ENCODE measurements around the gene ETV6. TPM values are rescaled to one million over a fixed set of nuclear protein-coding genes. Genes with fewer than 3 reads are reported as not detected.

The ETV6 gene
- total and polyA plus RNA-seq, 5 experiments from 2014 or later = 0.94 to 13.2 (median 2.2) TPM

DNA sequence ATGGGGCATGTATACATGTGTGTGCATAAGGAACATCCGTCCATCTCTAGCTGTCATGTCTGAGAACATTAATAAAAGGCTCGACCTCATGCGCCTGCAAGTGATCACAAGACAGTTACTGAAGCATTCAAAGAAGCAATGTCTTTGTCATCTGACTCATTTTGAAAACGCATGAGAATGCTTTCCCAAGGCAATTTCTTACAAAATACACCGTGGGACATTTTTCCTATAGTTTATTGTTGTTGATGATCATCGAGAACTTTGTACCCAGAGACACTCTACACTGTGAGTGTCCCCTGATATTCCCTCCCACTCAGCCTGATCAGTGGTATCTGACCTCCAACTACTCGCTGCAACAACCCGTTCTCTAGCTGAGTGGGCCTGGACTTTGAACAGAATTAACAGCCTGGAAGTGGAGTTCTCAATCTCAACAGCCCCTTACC lies 68.1 kb downstream of the ETV6 start:
- DNase-seq = no peak
- peaks cover 13 to 35% (median 14%) of the 10 kb centered on the region in 4 donors for H3K4me1 Mint-ChIP-seq
- no peak for ATAC-seq
- no peak overlapping the region for H3K27ac Mint-ChIP-seq
- peaks cover 0 to 17% (median 9%) of the 10 kb centered on the region in 3 donors for H3K36me3 Mint-ChIP-seq
- H3K27me3 Mint-ChIP-seq = no peaks in the 10 kb centered on the region
- H3K4me3 Mint-ChIP-seq = no peak overlapping the region
- POLR2A ChIA-PET = no interaction called here
- no peaks in the 10 kb centered on the region for H3K9me3 Mint-ChIP-seq

DNA sequence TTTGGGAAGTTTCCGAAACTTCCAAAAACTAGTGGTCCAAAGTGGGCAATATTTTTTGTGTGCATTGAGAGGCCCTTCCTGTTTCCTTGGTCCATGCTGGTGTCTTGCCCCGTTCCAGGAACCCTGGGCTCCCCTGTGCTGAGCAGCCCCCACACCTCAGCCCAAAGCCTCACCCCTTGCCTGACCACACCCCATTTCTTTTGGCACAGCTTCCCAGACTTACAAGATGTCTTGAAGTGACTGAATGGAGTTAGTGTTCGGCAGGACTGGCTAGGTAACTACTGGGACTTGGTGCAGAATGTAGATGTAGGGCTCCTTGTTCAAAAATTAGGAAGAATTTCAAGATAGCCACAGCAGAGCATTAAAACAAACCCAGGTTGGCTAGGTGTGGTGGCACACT lies 68.6 kb downstream of the ETV6 start:
- POLR2A ChIA-PET = interaction anchor here (0.6 kb wide), 1 partner anchor 1002 kb away, joined by 3 read pairs; no protein-coding TSS in a partner anchor
- ATAC-seq = no peak
- DNase-seq = no peak
- peaks cover 0 to 14% (median 7%) of the 10 kb centered on the region in 3 donors for H3K36me3 Mint-ChIP-seq
- peak overlapping the region in 2 of 10 donors; percentile 34 to 43 for H3K27ac Mint-ChIP-seq
- H3K4me1 Mint-ChIP-seq = peaks cover 12 to 36% (median 13%) of the 10 kb centered on the region in 4 donors
- H3K4me3 Mint-ChIP-seq = no peak overlapping the region
- H3K27me3 Mint-ChIP-seq = no peaks in the 10 kb centered on the region
- H3K9me3 Mint-ChIP-seq = no peaks in the 10 kb centered on the region

DNA sequence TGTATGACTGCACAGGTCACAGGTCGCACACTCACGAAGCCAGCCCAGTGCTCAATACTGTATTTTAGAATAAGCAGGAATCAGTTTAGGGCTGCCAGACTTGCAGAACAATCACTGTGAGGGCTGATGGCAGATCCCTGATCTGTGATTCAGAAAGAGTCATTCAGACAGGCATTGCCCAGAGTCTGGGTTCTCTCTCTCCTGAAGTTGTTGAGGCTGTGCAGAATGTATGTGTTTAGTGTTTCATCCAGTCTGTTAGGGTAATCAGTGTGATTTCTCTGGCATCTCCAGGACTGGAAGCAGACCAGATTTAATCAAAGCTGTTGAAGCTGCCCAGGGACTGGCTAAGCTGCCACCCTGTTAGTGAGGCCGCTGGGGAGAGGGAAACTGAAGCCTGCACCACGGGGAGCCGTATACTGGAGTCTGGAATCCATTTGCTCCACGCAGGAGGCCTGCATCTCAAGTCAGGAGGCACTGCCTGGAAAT lies 69.3 kb downstream of the ETV6 start:
- H3K27me3 Mint-ChIP-seq = no peaks in the 10 kb centered on the region
- peak overlapping the region in 1 of 10 donors; percentile 19 for H3K27ac Mint-ChIP-seq
- POLR2A ChIA-PET = no interaction called here
- peaks cover 13 to 38% (median 13%) of the 10 kb centered on the region in 4 donors for H3K4me1 Mint-ChIP-seq
- H3K36me3 Mint-ChIP-seq = peaks cover 0 to 10% (median 7%) of the 10 kb centered on the region in 3 donors
- ATAC-seq = no peak
- H3K4me3 Mint-ChIP-seq = no peak overlapping the region
- DNase-seq = no peak
- no peaks in the 10 kb centered on the region for H3K9me3 Mint-ChIP-seq

DNA sequence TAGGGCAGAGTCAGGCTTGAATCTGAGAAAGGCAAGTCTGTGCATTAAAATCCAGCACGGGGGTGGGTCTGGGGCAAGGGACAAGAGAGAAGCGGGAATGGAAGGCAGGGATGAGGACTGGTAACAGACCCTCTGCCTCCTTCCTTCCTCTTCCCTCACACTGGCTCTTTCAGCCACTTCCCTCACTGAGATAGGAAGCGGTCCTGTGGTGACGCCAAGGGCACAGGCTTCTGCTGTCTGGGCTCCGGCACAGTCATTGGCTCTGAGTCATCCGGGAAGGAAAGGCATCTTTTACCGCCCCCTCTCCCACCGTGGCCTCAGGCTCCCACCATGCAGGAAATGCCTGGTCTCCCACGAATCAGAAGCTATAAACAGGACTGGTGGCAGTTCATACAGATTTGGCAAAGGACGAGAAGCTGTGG lies 70.2 kb downstream of the ETV6 start:
- POLR2A ChIA-PET = no interaction called here
- H3K4me3 Mint-ChIP-seq = peak overlapping the region in 1 of 10 donors; percentile 5

DNA sequence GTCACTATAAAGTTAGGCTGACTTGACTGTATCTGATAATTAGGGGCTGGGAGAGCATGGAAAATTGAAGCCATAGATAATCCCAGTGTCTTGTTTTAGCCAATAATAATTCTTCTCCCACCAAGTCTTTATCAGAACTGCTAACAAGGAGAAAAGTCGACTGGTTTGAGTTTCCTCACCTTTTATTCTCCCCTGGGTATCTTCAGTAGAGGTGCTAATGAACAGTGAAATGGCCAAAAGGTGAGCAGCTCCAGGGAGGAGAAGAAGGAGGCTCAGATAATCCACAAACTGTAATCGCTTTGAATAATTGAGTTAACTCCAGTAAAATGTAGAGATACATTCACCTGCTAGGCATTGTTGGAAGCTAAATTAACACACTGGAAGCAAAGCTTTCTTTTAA lies 72.6 kb downstream of the ETV6 start:
- H3K36me3 Mint-ChIP-seq = peaks cover 0 to 2% (median 0%) of the 10 kb centered on the region in 3 donors
- ATAC-seq = no peak
- no peaks in the 10 kb centered on the region for H3K9me3 Mint-ChIP-seq
- no peak for DNase-seq
- POLR2A ChIA-PET = no interaction called here
- H3K4me1 Mint-ChIP-seq = peaks cover 21 to 56% (median 28%) of the 10 kb centered on the region in 4 donors
- no peak overlapping the region for H3K4me3 Mint-ChIP-seq
- H3K27me3 Mint-ChIP-seq = no peaks in the 10 kb centered on the region
- H3K27ac Mint-ChIP-seq = no peak overlapping the region

More for the DNA sequence above, 70.2 kb downstream of the ETV6 start:
- peaks cover 13 to 40% (median 13%) of the 10 kb centered on the region in 4 donors for H3K4me1 Mint-ChIP-seq
- no peak for DNase-seq
- ATAC-seq = peak in 1 of 2 donors; percentile 43
- H3K27me3 Mint-ChIP-seq = no peaks in the 10 kb centered on the region
- no peaks in the 10 kb centered on the region for H3K9me3 Mint-ChIP-seq
- peaks cover 0 to 5% (median 4%) of the 10 kb centered on the region in 3 donors for H3K36me3 Mint-ChIP-seq
- peak overlapping the region in 4 of 10 donors; percentile 22 to 83 (median 62) for H3K27ac Mint-ChIP-seq

DNA sequence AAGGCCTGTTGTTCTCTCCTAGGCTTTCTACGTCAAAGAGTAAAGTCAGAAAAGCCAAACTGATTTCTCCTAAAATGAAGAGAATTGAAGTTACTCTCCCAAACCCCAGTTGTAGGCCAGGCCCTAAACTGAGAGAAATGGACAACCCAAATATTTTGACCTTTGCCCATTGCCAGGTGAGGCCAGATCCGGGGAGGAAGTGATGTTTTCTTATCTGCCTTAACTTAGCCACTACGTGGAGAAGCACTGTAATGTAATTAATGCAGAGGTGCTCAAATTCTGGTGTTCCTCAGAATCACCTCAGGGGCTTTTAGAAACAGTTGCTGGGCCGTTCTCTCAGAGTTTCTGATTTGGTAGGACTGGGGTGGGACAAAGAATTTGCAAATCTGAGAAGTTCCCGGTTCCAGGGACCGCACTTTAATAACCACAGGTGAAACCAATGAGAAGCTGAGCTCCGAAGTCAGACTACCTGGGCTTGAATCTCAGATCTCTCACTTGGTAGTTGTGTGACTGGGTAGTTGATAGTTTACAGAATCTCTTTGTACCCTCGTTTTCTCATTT lies 73.2 kb downstream of the ETV6 start:
- Mint-ChIP-seq H3K9me3 (no peaks in the 10 kb centered on the region), H3K27ac (peak overlapping the region in 1 of 10 donors; percentile 37), H3K4me3 (no peak overlapping the region), H3K4me1 (peaks cover 25 to 58% (median 33%) of the 10 kb centered on the region in 4 donors), H3K27me3 (no peaks in the 10 kb centered on the region), H3K36me3 (peaks cover 0 to 2% (median 0%) of the 10 kb centered on the region in 3 donors)
- ATAC-seq (no peak), DNase-seq (no peak)
- POLR2A ChIA-PET = no interaction called here

DNA sequence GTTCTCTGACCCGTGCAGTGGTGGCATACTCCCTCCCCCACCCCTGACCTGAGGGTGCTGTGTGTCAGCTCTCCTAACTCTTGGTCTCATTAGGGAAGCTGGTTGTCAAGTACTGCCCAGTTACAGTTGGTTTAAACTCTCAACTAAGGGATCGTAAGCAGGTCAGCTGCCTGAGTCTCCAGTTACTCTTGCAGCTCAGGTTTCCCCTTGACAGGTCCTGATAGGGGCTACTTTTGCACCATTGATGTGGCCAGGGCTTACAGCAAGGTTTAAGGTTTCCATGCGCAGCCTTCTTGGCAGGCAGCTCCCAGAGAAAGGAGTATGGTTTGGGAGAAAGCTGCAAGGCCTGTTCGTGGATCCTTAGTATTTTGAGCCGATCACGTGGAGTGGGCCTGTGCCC lies 74.5 kb downstream of the ETV6 start:
- Mint-ChIP-seq H3K27ac (no peak overlapping the region), H3K27me3 (no peaks in the 10 kb centered on the region), H3K9me3 (no peaks in the 10 kb centered on the region), H3K36me3 (no peaks in the 10 kb centered on the region), H3K4me1 (peaks cover 29 to 65% (median 37%) of the 10 kb centered on the region in 4 donors), H3K4me3 (no peak overlapping the region)
- ATAC-seq (no peak), DNase-seq (no peak)
- POLR2A ChIA-PET = no interaction called here

DNA sequence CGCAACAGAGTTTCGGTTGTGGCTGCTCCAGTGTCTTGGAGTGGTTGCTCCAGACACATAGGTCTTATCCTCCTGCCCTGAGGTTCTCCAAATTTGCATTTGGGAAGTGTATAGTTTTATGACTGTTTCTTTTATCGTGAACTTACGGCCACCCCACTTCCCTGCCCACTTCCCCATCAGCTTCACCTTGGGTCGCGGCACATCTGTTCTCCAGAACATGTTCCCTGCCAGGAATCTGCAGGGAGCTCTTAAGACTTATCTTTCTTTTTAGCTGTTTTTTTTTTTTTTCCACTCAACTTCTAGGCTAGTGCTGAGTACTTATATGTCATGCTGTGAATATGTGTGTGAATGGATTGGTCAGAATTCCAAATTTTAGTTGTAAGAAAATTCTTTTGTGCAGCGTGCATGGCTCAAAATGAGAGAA lies 75.4 kb downstream of the ETV6 start:
- Mint-ChIP-seq H3K9me3 (no peaks in the 10 kb centered on the region), H3K27me3 (no peaks in the 10 kb centered on the region), H3K27ac (peak overlapping the region in 1 of 10 donors; percentile 22), H3K4me1 (peaks cover 26 to 65% (median 36%) of the 10 kb centered on the region in 4 donors), H3K36me3 (no peaks in the 10 kb centered on the region), H3K4me3 (no peak overlapping the region)
- no peak for ATAC-seq
- POLR2A ChIA-PET = no interaction called here
- no peak for DNase-seq

DNA sequence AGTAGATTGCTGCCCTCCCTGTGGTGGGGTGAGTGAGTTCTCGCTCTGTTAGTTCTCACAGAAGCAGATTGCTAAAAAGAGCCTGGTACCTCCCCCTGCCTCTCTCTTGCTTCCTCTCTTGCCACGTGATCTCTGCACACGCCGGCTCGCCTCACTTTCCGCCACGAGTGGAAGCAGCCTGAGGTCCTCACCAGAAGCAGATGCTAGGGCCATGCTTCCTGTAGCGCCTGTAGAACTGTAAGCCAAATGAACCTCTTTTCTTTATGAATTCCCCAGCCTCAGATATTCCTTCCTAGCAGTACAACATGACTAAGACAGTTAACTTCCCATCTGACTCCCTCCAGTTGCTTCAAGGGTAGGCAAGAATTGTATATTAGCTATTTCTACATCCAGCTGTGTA lies 76.2 kb downstream of the ETV6 start:
- Mint-ChIP-seq H3K27me3 (no peaks in the 10 kb centered on the region), H3K36me3 (no peaks in the 10 kb centered on the region), H3K4me1 (peaks cover 27 to 71% (median 42%) of the 10 kb centered on the region in 4 donors), H3K4me3 (no peak overlapping the region), H3K27ac (peak overlapping the region in 3 of 10 donors; percentile 43 to 69 (median 61)), H3K9me3 (no peaks in the 10 kb centered on the region)
- ATAC-seq (no peak), DNase-seq (no peak)
- POLR2A ChIA-PET = no interaction called here

DNA sequence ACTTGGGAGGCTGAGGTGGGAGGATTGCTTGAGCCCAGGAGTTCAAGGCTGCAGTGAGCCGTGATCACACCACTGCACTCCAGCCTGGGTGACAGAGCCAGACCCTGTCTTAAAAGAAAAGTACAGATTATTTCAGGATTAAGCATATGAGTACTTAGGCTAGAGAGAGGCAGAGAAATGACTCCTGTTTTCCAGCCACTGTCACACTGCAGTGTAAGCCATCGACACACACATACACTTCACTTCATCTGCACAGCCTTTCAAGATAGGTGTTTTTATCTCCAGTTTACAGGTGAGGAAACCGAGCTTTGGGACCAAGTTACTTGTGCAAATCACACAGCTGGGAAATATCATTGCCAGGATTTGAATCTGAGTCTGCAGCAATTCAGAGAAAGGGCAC lies 77.2 kb downstream of the ETV6 start:
- Mint-ChIP-seq H3K36me3 (no peaks in the 10 kb centered on the region), H3K27me3 (no peaks in the 10 kb centered on the region), H3K4me1 (peaks cover 28 to 81% (median 51%) of the 10 kb centered on the region in 4 donors), H3K9me3 (no peaks in the 10 kb centered on the region), H3K4me3 (peak overlapping the region in 8 of 10 donors; percentile 20 to 65 (median 42)), H3K27ac (peak overlapping the region; percentile 1 to 80 (median 36))
- POLR2A ChIA-PET = interaction anchor here (1.8 kb wide), 1 partner anchor 77 kb away, joined by 7 read pairs; the partner anchor contains the start of gene ETV6
- ATAC-seq = no peak
- no peak for DNase-seq

DNA sequence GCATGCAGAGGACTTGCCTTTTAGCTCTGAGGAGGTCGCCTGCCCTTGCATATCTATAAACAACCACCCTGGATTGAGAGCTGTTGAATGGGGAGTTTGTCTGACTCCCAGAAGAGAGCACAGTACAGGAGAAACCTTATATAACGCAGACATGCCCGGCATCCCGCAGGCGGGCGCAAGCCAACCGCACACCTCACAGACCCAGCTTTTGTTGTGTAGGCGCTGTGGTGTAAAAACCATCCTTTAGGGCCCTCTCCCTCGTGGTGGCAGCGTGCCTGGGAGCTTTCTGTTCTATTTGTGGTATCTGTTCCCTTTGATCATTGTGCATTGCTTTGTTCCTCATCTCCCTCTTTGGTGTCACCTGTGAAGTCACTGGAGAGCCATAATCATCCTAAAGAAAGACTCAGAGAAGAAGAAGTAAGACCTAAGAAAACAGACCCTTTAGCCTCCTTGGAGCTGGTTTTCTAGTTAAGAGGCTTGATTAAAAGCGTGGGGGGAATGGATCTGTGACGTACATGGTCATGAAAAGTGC lies 77.7 kb downstream of the ETV6 start:
- Mint-ChIP-seq H3K4me3 (peak overlapping the region; percentile 0 to 65 (median 36)), H3K27ac (peak overlapping the region; percentile 1 to 80 (median 42)), H3K4me1 (peaks cover 28 to 86% (median 57%) of the 10 kb centered on the region in 4 donors), H3K36me3 (no peaks in the 10 kb centered on the region), H3K27me3 (no peaks in the 10 kb centered on the region), H3K9me3 (no peaks in the 10 kb centered on the region)
- peak; percentile 84 to 90 for ATAC-seq
- POLR2A ChIA-PET = interaction anchor here (1.8 kb wide), 1 partner anchor 77 kb away, joined by 7 read pairs; the partner anchor contains the start of gene ETV6
- DNase-seq = peak in 9 of 10 donors; percentile 6 to 71 (median 46)

DNA sequence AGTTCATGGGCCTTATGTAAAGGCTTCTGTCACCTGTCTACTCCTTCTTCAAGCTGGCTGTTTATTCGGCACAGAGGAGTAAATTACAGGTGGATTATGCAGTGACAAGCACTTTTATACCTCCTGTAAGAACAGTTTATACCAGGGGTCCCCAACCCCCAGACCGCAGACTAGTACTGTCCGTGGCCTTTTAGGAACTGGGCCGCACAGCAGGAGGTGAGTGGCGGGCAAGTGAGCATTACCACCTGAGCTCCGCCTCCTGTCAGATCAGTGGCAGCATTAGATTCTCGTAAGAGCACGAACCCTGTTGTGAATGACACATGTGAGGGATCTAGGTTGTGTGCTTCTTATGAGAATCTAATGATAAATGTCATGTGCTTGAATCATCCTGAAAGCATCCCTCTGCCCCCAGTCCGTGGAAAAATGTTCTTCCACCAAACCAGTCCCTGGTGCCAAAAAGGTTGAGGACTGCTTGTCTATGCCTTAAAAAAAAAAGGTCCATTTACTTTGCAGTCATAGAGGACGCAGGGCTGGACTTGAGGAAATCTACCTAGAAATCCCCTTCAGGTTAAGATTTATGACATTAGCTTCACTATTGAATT lies 78.8 kb downstream of the ETV6 start:
- POLR2A ChIA-PET = interaction anchor here (1.8 kb wide), 1 partner anchor 78 kb away, joined by 7 read pairs; the partner anchor contains the start of gene ETV6
- peaks cover 31 to 93% (median 63%) of the 10 kb centered on the region in 4 donors for H3K4me1 Mint-ChIP-seq
- H3K9me3 Mint-ChIP-seq = no peaks in the 10 kb centered on the region
- ATAC-seq (no peak), DNase-seq (no peak)
- H3K36me3 Mint-ChIP-seq = no peaks in the 10 kb centered on the region
- H3K27me3 Mint-ChIP-seq = no peaks in the 10 kb centered on the region
- peak overlapping the region in 2 of 10 donors; percentile 33 to 39 for H3K27ac Mint-ChIP-seq
- H3K4me3 Mint-ChIP-seq = peak overlapping the region in 1 of 10 donors; percentile 21

DNA sequence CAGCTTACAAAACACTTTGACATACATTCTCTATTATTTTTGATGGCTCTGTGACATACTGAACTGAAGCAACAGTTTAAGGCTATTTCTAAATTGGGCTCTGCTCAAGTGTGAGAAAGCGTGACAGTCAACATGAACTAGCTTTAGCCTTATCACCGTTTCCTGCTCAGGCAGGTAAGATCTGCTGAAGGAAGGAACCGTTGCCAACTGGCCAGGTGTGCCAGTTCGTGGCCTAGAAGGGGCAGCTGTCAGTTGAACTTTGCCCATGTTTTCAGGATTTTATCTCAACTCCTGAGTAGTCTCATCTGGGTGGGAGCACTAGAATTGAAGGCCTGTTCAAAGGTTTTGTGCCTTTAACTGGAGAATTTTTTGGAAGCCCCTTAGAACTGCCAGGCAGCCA lies 79.5 kb downstream of the ETV6 start:
- POLR2A ChIA-PET = no interaction called here
- Mint-ChIP-seq H3K9me3 (no peaks in the 10 kb centered on the region), H3K27me3 (no peaks in the 10 kb centered on the region), H3K4me3 (peak overlapping the region in 1 of 10 donors; percentile 31), H3K27ac (peak overlapping the region in 6 of 10 donors; percentile 50 to 88 (median 64)), H3K36me3 (peaks cover 0 to 2% (median 0%) of the 10 kb centered on the region in 3 donors), H3K4me1 (peaks cover 31 to 91% (median 65%) of the 10 kb centered on the region in 4 donors)
- DNase-seq = no peak
- ATAC-seq = no peak
